Bone marrow (tissue), 2 donors: ENCODE measurements around the gene ZNF599.

ENCODE experiments used
- DNase-seq, 2 donors: peaks; one replicate each; lab custom pipeline; 2025; lab: John Stamatoyannopoulos, UW

ZNF599 gene

DNA sequence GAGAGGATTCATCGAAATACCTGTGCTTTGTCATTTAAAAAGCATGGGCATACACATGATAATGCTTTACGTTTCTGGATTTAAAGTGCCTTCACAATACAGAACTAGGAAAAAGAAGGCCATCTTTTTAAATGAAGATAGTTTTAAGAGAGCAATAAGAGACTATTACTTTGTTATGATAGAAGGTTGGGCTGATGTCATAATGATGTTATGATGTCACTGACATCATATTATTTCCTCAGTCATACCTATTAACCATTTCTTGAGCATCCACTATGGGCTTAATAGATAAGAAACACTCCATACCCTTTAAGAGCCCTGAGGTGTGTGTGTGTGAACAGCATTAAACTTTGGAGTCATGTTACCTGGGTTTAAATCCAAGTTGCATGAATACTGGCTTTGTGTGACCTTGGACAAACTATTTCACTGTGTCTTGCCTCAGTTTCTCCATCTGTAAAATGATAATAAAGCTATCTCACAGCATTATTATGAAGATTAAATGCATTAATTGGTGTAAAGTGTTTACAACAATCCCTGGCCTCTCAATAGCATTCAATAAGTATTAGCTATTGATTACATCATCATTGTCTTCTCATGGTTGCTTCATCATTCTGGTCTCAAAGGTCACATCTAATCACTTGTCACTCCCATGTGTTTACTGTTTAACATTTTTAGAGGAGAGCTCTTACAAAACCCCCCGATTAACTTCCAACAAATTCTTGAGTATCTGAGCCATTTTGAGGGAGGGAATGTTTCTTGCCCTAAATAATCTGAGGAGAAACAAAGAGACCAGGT is 27.9 kb downstream of the ZNF599 start:
- no peak for DNase-seq

DNA sequence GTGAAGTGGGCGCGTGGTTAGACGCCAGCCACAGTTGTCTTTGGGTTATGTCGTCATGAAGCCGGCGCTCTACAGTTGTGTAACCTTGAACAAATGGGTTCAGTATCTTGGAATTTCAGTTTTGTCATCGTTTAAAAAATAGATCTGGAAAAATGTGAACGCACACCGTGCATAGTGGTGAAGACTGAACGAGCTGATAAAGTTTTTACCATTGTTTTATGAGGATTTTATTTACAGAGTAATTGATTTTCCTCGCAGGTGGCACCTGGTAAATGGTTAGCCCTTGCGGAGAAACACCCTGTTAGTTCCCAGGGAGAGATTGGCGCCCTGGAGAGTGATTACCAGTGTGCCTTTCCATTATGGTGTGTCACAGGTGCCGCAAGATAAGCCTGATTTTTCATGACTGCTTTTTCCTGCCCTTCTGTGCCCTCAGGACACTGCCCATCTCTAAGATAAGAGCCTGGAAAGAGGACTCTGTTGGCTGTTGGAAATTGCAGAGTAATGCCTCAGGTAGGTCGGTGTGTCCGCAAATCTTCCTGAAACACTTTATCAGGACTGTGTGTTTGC is 38.4 kb downstream of the ZNF599 start:
- DNase-seq: peak in 1 of 2 donors; percentile 57

DNA sequence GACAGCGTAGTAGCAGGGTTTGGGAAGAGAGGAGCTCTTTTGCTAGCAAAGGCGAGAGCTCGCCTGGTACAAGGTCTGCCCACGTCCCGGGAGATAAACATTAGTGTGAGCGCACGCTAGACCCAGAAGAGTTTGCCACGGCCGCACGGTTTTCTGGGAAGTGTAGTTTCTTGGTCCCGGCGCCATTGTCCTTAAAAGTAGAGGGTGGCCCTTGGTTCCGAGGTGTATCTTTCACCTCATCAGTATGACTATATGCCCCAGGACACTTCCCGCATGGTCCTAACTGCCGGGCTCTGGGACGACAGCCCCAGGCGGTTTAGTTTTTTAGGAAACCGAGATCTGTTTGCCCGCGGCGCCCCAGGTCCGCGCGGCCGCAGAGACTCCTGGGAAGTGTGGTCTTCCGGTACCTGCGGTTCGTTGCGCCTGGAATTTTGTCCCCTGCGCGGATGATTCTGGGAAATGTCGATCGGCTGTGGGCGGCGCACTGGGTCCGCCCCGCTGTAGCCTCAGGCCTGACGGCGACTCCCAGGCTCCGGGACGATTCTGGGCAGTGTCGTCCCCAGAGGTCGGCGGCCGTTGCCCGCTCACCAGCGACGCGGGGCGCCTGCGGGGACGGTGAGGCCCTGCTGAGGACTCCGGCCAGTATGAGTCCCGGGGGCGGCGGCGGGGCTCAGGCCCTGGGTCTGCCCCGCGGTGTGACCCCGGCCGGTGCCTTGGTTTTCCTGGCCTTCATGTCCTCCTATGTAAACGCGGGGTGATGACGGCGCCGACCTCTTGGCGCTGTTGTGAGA is 39.1 kb downstream of the ZNF599 start, which contains the start of gene ZNF181:
Gene ZNF181 (plus strand): TSS at position 498 of the 791 bp plus-strand sequence. CDS start 795 bp downstream, outside the sequence.
- DNase-seq: peak; percentile 85 to 91

DNA sequence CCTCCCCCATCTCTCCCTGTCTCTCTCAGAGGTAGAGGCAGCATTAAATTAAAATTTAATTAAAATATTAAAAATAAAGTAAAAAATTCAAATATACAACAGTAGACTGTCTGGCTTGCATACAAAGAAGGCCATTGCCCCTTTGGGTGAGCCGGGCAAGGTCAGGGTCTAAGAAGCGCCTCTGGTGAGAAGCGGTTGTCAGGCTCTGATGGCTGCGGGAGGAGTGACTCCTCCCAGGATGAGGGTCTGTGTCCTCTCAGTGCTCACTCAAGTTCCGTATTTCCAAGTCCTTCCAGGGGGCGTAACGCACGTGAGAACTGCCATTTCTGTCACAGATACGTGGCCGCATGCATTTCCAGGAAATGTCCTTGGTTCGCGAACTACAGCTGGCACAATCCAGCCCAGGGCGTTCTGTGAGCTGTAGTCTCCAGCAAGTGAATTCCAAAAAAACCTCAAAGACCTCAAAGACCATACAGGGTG is 39.7 kb downstream of the ZNF599 start:
- peak; percentile 50 to 80 for DNase-seq

DNA sequence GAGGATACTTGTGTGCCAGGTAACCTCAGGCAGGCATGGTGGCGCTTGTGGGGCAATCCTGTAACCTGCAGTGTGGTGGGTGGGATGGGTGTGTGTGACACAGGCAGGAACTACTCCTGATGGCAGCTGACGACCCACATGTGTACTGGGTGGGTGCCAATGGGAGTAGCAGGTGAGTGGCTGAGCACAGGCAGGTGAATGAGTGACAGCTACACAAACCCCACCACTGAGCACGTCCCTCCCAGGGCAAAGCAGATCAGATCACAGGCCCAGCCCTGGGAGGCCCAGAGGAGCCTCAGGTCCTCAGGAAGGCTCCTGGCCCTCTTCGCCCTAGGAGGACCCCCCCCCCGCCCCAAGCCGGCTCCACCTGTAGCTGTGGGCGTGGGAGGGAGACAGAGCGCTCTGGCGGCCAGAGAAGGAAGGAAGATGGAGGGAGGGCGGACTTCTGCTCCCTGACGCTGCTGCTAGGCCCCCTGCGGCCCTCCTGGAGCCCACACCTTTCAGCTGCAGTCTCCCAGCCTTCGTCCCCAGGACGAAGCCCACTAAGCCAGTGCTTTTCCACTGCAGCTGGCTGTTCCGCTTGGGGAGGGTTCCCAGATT is 40.3 kb downstream of the ZNF599 start:
- no peak for DNase-seq

GRCh38 chr19:34731964-34732363 is 41.1 kb downstream of the ZNF599 start:
- no peak for DNase-seq

DNA sequence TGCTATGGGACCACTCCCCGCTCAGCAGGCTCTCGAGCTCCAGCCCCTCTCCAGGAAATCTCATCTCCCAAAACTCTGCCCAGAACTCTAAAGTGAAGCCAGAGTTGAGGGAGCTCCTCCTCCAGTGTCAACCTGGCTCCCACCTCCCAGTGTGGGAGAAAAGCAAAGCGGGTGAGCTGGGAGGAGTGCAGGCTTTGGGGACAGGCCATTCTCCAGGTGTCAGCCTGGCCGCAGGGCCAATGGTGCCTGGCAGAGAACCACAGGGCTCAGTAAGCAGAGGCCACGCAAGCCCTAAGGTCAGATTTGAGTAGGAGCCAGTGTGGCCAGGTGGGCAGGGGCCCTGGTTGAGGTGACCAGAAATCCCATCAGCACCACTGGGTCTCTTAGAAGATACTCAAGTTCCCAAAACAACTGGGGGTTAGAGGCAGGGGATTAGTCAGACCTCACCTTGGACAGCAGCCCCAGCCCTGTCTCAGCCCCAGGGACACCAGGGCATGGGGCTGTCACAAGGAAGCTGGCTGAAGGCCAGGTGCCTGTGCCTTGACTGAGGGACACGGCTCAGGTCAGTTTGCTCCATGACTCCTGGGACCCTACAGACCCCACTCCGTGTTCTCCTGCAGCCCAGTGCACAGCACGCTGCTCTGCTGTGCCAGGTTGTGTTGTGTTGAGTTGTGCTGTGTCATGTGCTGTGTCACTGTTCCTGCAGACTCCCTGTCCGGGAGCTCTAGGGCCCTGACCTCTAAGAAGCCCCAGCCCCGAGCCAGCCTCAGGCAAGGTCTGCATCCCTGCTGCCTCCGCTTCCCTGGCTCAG is 41.8 kb downstream of the ZNF599 start:
- DNase-seq: no peak

GRCh38 chr19:34725400-34725799 is 47.6 kb downstream of the ZNF599 start:
- DNase-seq: no peak

GRCh38 chr19:34722353-34722752 is 50.7 kb downstream of the ZNF599 start:
- DNase-seq: no peak

DNA sequence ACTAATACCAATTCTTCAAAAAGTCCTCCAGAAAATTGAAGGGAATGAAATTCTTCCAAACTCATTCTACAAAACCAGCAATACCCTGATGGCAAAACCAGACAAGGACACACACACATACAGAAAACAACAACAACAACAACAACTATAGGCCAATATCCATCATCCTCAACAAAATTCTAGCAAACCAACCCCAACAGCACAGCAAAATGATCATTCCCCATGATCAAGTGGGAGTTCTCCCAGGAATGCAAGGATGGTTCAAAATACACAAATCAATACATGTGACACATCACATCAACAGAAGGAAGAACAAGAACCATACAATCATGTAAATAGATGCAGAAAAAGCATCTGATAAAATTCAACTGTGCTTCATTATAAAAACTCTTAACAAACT is 57.7 kb downstream of the ZNF599 start:
- DNase-seq: no peak

DNA sequence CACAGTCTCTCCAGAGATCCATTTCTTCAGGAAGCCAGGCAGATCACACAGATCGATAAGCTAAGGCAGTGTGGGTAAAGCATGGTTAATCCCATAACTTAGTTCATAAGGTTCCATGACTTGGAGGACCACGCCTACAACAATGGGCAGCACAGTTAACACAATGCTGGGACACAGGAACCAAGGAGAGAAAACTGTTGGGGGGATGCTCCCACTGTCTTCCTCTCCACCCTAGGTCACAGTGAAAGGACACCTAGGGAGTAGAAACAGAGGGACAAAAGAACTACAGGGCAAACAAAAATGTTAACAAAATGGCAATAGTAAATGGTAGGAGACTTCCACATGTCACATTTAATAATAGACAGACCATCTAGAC is 59.8 kb downstream of the ZNF599 start:
- no peak for DNase-seq

DNA sequence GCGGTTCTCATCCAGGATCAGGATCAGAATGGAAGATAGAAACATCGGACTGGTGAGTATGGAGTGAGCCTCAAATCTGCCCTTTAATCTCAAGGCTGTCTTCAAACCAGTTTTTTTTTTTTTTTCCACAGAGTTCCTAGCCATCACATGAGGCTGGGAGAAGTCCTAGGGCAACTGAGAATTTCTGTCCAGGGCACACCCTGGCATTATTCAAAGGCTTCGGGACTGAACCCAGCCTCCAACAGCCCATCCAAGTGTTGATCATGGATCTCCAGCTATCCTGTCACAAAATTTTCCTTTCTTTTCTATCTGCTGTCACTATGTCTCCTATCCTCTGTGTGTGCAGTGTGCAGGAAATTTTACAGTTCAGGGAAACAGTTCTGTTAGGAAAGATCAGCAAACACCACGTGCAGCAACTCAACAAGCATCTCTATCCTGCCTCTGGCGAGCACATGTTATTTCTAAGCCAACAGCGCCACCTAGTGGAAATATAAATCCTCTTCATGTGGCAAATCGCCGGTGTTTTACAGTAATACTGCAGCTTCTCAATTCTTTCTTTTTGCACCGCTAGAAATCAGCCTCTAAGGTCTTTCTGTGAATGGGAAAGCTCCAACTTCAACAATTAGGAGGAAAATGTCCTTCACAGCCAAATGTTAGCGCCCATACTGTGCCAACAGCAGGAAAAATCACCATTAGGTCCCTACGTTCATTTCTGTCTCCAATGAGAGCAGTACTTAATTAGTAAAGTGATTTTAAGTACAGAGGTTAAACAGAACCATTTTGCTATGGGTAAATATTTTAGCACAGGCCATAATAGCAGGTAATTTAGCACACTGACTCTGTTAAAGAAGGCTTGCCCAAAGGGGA is 60.4 kb downstream of the ZNF599 start:
- DNase-seq: peak in 1 of 2 donors; percentile 61

DNA sequence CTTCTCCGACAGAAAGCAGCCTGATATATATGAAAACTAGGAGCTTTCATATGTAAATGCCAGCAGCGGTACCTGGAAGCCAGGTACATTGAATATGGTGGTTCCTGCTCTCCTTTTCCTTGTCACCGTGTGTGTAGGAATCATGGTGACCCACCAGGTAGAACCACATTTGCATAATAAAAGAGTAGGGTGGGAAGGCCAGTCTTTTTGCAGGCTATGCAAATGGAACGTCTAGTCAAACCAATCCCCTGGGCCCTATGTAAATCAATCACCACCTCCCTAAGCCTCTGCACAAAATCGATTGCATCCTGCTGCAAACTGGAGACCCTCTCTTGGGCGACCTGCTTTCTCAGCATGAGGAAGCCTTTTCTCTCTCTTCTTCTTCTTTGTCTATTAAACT is 61.1 kb downstream of the ZNF599 start:
- no peak for DNase-seq
